Ectodermal cell (in vitro differentiated cells): ENCODE data around the gene DACH1.

Source experiments
- H3K27ac ChIP-seq: 2 replicates; pipeline ENCODE4 v1.7.0; 2013; ENCODE audit warnings: mild to moderate bottlenecking, low read depth, low read length; ENCODE audit not compliant: insufficient read depth, poor library complexity, severe bottlenecking
- H3K27me3 ChIP-seq: 2 replicates; pipeline ENCODE4 v1.7.0; 2013; ENCODE audit warnings: mild to moderate bottlenecking, low read length; ENCODE audit not compliant: insufficient read depth, control insufficient read depth, poor library complexity, severe bottlenecking
- H3K36me3 ChIP-seq: one replicate; pipeline ENCODE4 v1.7.0; 2013; ENCODE audit warnings: low read length; ENCODE audit not compliant: control insufficient read depth, insufficient read depth
- H3K4me1 ChIP-seq: one replicate; pipeline ENCODE4 v1.7.0; 2013; ENCODE audit warnings: low read length; ENCODE audit not compliant: control insufficient read depth, insufficient read depth
- H3K4me3 ChIP-seq: 2 replicates; pipeline ENCODE4 v1.7.0; 2013; ENCODE audit warnings: low read depth, low read length, control low read depth; ENCODE audit not compliant: insufficient read depth
- H3K9me3 ChIP-seq: 2 replicates; pipeline ENCODE4 v1.7.0; 2013; ENCODE audit warnings: mild to moderate bottlenecking, low read length, moderate library complexity; ENCODE audit not compliant: control insufficient read depth
- WGBS, 2 experiments: methylation state at CpG; one replicate each; pipeline ENCODE4 v1.1.7; 2013; ENCODE audit warnings: missing lambda C conversion rate in 2 of 2; 5-methylcytosine and 5-hydroxymethylcytosine counted together

DACH1 gene

GRCh38 chr13:71583581-71583980 is 283.4 kb downstream of the DACH1 start:
- Histone ChIP-seq H3K9me3 (no peaks in the 10 kb centered on the region), H3K4me1 (no peaks in the 10 kb centered on the region), H3K36me3 (no peaks in the 10 kb centered on the region), H3K27ac (no peak overlapping the region), H3K4me3 (no peak overlapping the region), H3K27me3 (no peaks in the 10 kb centered on the region)
- WGBS, 2 experiments = 91 to 95% methylated on average over 5 of the region's 5 CpGs

- no peak overlapping the region for H3K4me3 ChIP-seq
- H3K27ac ChIP-seq = no peak overlapping the region
- WGBS, 2 experiments = 88 to 91% methylated on average over 3 of the region's 3 CpGs
- no peaks in the 10 kb centered on the region for H3K36me3 ChIP-seq
- H3K9me3 ChIP-seq = no peaks in the 10 kb centered on the region
- no peaks in the 10 kb centered on the region for H3K4me1 ChIP-seq
- no peaks in the 10 kb centered on the region for H3K27me3 ChIP-seq
Measured at GRCh38 chr13:71580614-71581013, 286.4 kb downstream of the DACH1 start.

GRCh38 chr13:71578048-71578447 is 289.0 kb downstream of the DACH1 start:
- Histone ChIP-seq H3K27me3 (no peaks in the 10 kb centered on the region), H3K4me3 (no peak overlapping the region), H3K36me3 (no peaks in the 10 kb centered on the region), H3K27ac (no peak overlapping the region), H3K9me3 (no peaks in the 10 kb centered on the region), H3K4me1 (no peaks in the 10 kb centered on the region)
- WGBS, 2 experiments = 88 to 93% methylated on average over 5 to 6 of the region's 6 CpGs

GRCh38 chr13:71577127-71577526 is 289.9 kb downstream of the DACH1 start:
- H3K4me1 ChIP-seq = no peaks in the 10 kb centered on the region
- H3K27me3 ChIP-seq = no peaks in the 10 kb centered on the region
- no peak overlapping the region for H3K4me3 ChIP-seq
- H3K9me3 ChIP-seq = no peaks in the 10 kb centered on the region
- WGBS, 2 experiments = 95 to 96% methylated on average over 2 of the region's 2 CpGs
- H3K27ac ChIP-seq = no peak overlapping the region
- H3K36me3 ChIP-seq = no peaks in the 10 kb centered on the region

GRCh38 chr13:71576571-71576970 is 290.4 kb downstream of the DACH1 start:
- no peaks in the 10 kb centered on the region for H3K4me1 ChIP-seq
- H3K27me3 ChIP-seq = no peaks in the 10 kb centered on the region
- no peak overlapping the region for H3K27ac ChIP-seq
- H3K36me3 ChIP-seq = no peaks in the 10 kb centered on the region
- 100% methylated on average over 1 of the region's 1 CpG for WGBS, 2 experiments
- H3K4me3 ChIP-seq = no peak overlapping the region
- H3K9me3 ChIP-seq = no peaks in the 10 kb centered on the region

GRCh38 chr13:71546881-71547280 is 320.1 kb downstream of the DACH1 start:
- no peaks in the 10 kb centered on the region for H3K4me1 ChIP-seq
- no peaks in the 10 kb centered on the region for H3K36me3 ChIP-seq
- 97 to 100% methylated on average over 2 to 4 of the region's 4 CpGs for WGBS, 2 experiments
- H3K27me3 ChIP-seq = no peaks in the 10 kb centered on the region
- no peaks in the 10 kb centered on the region for H3K9me3 ChIP-seq
- H3K4me3 ChIP-seq = no peak overlapping the region
- no peak overlapping the region for H3K27ac ChIP-seq

- WGBS, 2 experiments = 100% methylated on average over 1 of the region's 1 CpG; no CpG with 5 or more reads in 1 of the 2 experiments
- Histone ChIP-seq H3K27me3 (no peaks in the 10 kb centered on the region), H3K27ac (no peak overlapping the region), H3K36me3 (no peaks in the 10 kb centered on the region), H3K9me3 (no peaks in the 10 kb centered on the region), H3K4me1 (no peaks in the 10 kb centered on the region), H3K4me3 (no peak overlapping the region)
Measured at GRCh38 chr13:71540098-71540497, 326.9 kb downstream of the DACH1 start.

GRCh38 chr13:71536201-71536600 is 330.8 kb downstream of the DACH1 start:
- Histone ChIP-seq H3K9me3 (no peaks in the 10 kb centered on the region), H3K4me1 (no peaks in the 10 kb centered on the region), H3K27me3 (no peaks in the 10 kb centered on the region), H3K27ac (no peak overlapping the region), H3K36me3 (no peaks in the 10 kb centered on the region), H3K4me3 (no peak overlapping the region)
- 83 to 92% methylated on average over 1 to 2 of the region's 2 CpGs for WGBS, 2 experiments

- Histone ChIP-seq H3K4me3 (no peak overlapping the region), H3K4me1 (no peaks in the 10 kb centered on the region), H3K36me3 (no peaks in the 10 kb centered on the region), H3K9me3 (no peaks in the 10 kb centered on the region), H3K27ac (no peak overlapping the region), H3K27me3 (no peaks in the 10 kb centered on the region)
- 95% methylated on average over 16 of the region's 16 CpGs for WGBS, 2 experiments
Measured at GRCh38 chr13:71524613-71525304, 342.2 kb downstream of the DACH1 start.

GRCh38 chr13:71524245-71524612 is 342.8 kb downstream of the DACH1 start:
- H3K4me1 ChIP-seq = no peaks in the 10 kb centered on the region
- H3K4me3 ChIP-seq = no peak overlapping the region
- no peak overlapping the region for H3K27ac ChIP-seq
- no peaks in the 10 kb centered on the region for H3K9me3 ChIP-seq
- H3K36me3 ChIP-seq = no peaks in the 10 kb centered on the region
- 94% methylated on average over 2 to 3 of the region's 3 CpGs for WGBS, 2 experiments
- no peaks in the 10 kb centered on the region for H3K27me3 ChIP-seq
